Osteocyte (in vitro differentiated cells): Measurements from ENCODE around the gene SERPIND1. TPM values are rescaled to one million over a fixed set of nuclear protein-coding genes. Genes with fewer than 3 reads are reported as not detected.

Experiments used
- DNase-seq: peaks from one replicate; pipeline ENCODE4 v3.0.0; 2021; ENCODE audit warnings: mixed read lengths; ENCODE audit not compliant: unreplicated experiment; ENCODE audit errors: extremely low spot score
- H3K27ac Mint-ChIP-seq: one replicate; pipeline ENCODE4 v1.8.0; 2021; ENCODE audit warnings: mild to moderate bottlenecking, mixed read lengths; ENCODE audit not compliant: unreplicated experiment
- H3K27me3 Mint-ChIP-seq: one replicate; pipeline ENCODE4 v1.8.0; 2021; ENCODE audit warnings: mixed read lengths; ENCODE audit not compliant: unreplicated experiment
- H3K36me3 Mint-ChIP-seq: one replicate; pipeline ENCODE4 v1.8.0; 2021; ENCODE audit warnings: mixed read lengths; ENCODE audit not compliant: unreplicated experiment
- H3K4me1 Mint-ChIP-seq: one replicate; pipeline ENCODE4 v1.8.0; 2021; ENCODE audit warnings: mixed read lengths; ENCODE audit not compliant: unreplicated experiment
- H3K4me3 Mint-ChIP-seq: one replicate; pipeline ENCODE4 v1.8.0; 2021; ENCODE audit warnings: mild to moderate bottlenecking, moderate library complexity, mixed read lengths; ENCODE audit not compliant: unreplicated experiment
- H3K9me3 Mint-ChIP-seq: one replicate; pipeline ENCODE4 v1.8.0; 2021; ENCODE audit warnings: mixed read lengths; ENCODE audit not compliant: unreplicated experiment
- long read RNA-seq: library from polyadenylated mRNA; unstranded; transcript quantifications from one replicate; pipeline ENCODE4 v2.0.0, GENCODE V29; 2021
- total RNA-seq: library from RNA; stranded (reverse); gene quantifications from 2 replicates; pipeline ENCODE4 v1.2.1, GENCODE V29; 2021
- TF ChIP-seq, protein P1 (sequence below): fragments of 200-600 bp; sonication (generic); IDR thresholded peaks from 2 replicates; pipeline ENCODE4 v1.5.0; 2021; ENCODE audit warnings: antibody characterized with exemption, mild to moderate bottlenecking, moderate library complexity

The SERPIND1 gene, protein sequence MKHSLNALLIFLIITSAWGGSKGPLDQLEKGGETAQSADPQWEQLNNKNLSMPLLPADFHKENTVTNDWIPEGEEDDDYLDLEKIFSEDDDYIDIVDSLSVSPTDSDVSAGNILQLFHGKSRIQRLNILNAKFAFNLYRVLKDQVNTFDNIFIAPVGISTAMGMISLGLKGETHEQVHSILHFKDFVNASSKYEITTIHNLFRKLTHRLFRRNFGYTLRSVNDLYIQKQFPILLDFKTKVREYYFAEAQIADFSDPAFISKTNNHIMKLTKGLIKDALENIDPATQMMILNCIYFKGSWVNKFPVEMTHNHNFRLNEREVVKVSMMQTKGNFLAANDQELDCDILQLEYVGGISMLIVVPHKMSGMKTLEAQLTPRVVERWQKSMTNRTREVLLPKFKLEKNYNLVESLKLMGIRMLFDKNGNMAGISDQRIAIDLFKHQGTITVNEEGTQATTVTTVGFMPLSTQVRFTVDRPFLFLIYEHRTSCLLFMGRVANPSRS
- not detected in 2 replicates for total RNA-seq
- long read RNA-seq: 0 reads

- TF ChIP-seq, protein P1, sequence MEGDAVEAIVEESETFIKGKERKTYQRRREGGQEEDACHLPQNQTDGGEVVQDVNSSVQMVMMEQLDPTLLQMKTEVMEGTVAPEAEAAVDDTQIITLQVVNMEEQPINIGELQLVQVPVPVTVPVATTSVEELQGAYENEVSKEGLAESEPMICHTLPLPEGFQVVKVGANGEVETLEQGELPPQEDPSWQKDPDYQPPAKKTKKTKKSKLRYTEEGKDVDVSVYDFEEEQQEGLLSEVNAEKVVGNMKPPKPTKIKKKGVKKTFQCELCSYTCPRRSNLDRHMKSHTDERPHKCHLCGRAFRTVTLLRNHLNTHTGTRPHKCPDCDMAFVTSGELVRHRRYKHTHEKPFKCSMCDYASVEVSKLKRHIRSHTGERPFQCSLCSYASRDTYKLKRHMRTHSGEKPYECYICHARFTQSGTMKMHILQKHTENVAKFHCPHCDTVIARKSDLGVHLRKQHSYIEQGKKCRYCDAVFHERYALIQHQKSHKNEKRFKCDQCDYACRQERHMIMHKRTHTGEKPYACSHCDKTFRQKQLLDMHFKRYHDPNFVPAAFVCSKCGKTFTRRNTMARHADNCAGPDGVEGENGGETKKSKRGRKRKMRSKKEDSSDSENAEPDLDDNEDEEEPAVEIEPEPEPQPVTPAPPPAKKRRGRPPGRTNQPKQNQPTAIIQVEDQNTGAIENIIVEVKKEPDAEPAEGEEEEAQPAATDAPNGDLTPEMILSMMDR: no peak
- H3K36me3 Mint-ChIP-seq: peaks cover 23% of the 10 kb centered on the region
- no peak within 1 kb of the TSS for H3K27ac Mint-ChIP-seq
- no peaks in the 10 kb centered on the region for H3K27me3 Mint-ChIP-seq
- no peaks in the 10 kb centered on the region for H3K4me1 Mint-ChIP-seq
- H3K9me3 Mint-ChIP-seq: no peaks in the 10 kb centered on the region
- DNase-seq: no peak
- no peak within 1 kb of the TSS for H3K4me3 Mint-ChIP-seq
Observed at GRCh38 chr22:20773793-20774212, at the start of gene SERPIND1. TSS of gene SERPIND1 (plus strand) at chr22:20774113. CDS start at chr22:20779313, 5,200 bp downstream.

- TF ChIP-seq, protein P1: no peak
- Mint-ChIP-seq H3K9me3 (no peaks in the 10 kb centered on the region), H3K4me3 (no peak overlapping the region), H3K4me1 (no peaks in the 10 kb centered on the region), H3K27ac (no peak overlapping the region), H3K36me3 (peaks cover 32% of the 10 kb centered on the region), H3K27me3 (no peaks in the 10 kb centered on the region)
- DNase-seq: no peak
Observed at GRCh38 chr22:20724676-20725454, 49.0 kb upstream of the SERPIND1 start.

- Mint-ChIP-seq H3K4me1 (no peaks in the 10 kb centered on the region), H3K4me3 (no peak overlapping the region), H3K27me3 (no peaks in the 10 kb centered on the region), H3K27ac (no peak overlapping the region), H3K9me3 (no peaks in the 10 kb centered on the region), H3K36me3 (peaks cover 29% of the 10 kb centered on the region)
- no peak for DNase-seq
- TF ChIP-seq, protein P1: no peak
Observed at GRCh38 chr22:20725987-20726558, 47.8 kb upstream of the SERPIND1 start.

- DNase-seq: no peak
- H3K27ac Mint-ChIP-seq: no peak overlapping the region
Observed at GRCh38 chr22:20727118-20728015, 46.5 kb upstream of the SERPIND1 start.

More at GRCh38 chr22:20727118-20728015, 46.5 kb upstream of the SERPIND1 start:
- no peaks in the 10 kb centered on the region for H3K27me3 Mint-ChIP-seq
- peaks cover 25% of the 10 kb centered on the region for H3K36me3 Mint-ChIP-seq
- H3K9me3 Mint-ChIP-seq: no peaks in the 10 kb centered on the region
- H3K4me1 Mint-ChIP-seq: no peaks in the 10 kb centered on the region
- no peak overlapping the region for H3K4me3 Mint-ChIP-seq
- TF ChIP-seq, protein P1: no peak
